WERI-Rb-1 (cell line): ENCODE measurements around the gene PELI3.
A peak's percentile ranks its signal among the peaks of the same experiment; 100 is the strongest.

Experiments
- DNase-seq: peaks from one replicate; pipeline ENCODE4 v3.0.0-alpha.2; 2020
- H3K27ac ChIP-seq: fragments of 250-450 bp; sonication (Bioruptor Pico); 2 replicates; pipeline ENCODE4 v1.5.1; 2020; ENCODE audit warnings: mild to moderate bottlenecking, moderate library complexity
- H3K27me3 ChIP-seq: fragments of 250-450 bp; sonication (Bioruptor Pico); 2 replicates; pipeline ENCODE4 v1.5.1; 2021; ENCODE audit warnings: mild to moderate bottlenecking, low read depth, moderate library complexity; ENCODE audit not compliant: insufficient read depth, severe bottlenecking
- H3K36me3 ChIP-seq: fragments of 250-450 bp; sonication (Bioruptor Pico); 2 replicates; pipeline ENCODE4 v1.5.1; 2020; ENCODE audit warnings: mild to moderate bottlenecking, moderate library complexity
- H3K4me3 ChIP-seq: 2 replicates; pipeline ENCODE4 v1.5.1; 2011; ENCODE audit warnings: low read depth, mild to moderate bottlenecking, control low read depth, low read length
- H3K9me3 ChIP-seq: fragments of 250-450 bp; sonication (Bioruptor Pico); 2 replicates; pipeline ENCODE4 v1.5.1; 2021; ENCODE audit warnings: mild to moderate bottlenecking, moderate library complexity; ENCODE audit not compliant: severe bottlenecking
- TF ChIP-seq, protein P1 (sequence below): IDR thresholded peaks from 2 replicates; pipeline ENCODE4 v1.5.1; 2011; ENCODE audit warnings: low read depth, mild to moderate bottlenecking, control low read depth, inconsistent platforms, low read length

PELI3 gene

DNA sequence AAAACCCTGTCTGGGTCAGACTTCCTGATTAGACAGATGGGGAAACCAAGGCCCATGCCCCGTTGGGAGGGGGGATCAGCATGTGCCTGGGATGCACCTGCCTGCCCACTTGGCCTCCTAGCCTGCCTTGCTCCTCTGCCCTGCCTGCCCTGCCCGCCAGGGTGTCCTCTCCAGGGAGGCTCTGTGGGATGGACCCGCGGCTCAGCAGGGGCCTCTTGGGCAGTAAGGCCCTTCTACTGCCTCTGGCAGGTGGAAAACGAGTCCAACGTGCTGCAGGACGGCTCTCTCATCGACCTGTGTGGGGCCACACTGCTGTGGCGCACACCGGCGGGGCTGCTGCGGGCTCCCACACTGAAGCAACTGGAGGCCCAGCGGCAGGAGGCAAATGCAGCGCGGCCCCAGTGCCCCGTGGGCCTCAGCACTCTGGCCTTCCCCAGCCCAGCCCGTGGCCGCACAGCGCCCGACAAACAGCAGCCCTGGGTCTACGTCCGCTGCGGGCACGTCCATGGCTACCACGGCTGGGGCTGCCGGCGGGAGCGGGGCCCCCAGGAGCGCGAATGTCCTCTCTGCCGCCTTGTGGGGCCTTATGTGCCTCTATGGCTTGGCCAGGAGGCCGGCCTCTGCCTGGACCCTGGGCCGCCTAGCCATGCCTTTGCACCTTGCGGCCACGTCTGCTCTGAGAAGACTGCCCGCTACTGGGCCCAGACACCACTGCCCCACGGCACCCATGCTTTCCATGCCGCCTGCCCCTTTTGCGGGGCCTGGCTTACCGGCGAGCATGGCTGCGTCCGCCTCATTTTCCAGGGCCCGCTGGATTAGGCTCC lies 8.9 kb downstream of the PELI3 start:
- H3K27me3 ChIP-seq = no peaks in the 10 kb centered on the region
- no peak overlapping the region for H3K27ac ChIP-seq
- TF ChIP-seq, protein P1, sequence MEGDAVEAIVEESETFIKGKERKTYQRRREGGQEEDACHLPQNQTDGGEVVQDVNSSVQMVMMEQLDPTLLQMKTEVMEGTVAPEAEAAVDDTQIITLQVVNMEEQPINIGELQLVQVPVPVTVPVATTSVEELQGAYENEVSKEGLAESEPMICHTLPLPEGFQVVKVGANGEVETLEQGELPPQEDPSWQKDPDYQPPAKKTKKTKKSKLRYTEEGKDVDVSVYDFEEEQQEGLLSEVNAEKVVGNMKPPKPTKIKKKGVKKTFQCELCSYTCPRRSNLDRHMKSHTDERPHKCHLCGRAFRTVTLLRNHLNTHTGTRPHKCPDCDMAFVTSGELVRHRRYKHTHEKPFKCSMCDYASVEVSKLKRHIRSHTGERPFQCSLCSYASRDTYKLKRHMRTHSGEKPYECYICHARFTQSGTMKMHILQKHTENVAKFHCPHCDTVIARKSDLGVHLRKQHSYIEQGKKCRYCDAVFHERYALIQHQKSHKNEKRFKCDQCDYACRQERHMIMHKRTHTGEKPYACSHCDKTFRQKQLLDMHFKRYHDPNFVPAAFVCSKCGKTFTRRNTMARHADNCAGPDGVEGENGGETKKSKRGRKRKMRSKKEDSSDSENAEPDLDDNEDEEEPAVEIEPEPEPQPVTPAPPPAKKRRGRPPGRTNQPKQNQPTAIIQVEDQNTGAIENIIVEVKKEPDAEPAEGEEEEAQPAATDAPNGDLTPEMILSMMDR = no peak
- no peak overlapping the region for H3K4me3 ChIP-seq
- DNase-seq = no peak
- H3K9me3 ChIP-seq = no peaks in the 10 kb centered on the region
- H3K36me3 ChIP-seq = peaks cover 51% of the 10 kb centered on the region

- Histone ChIP-seq H3K27me3 (no peaks in the 10 kb centered on the region), H3K27ac (no peak overlapping the region), H3K9me3 (no peaks in the 10 kb centered on the region), H3K4me3 (no peak overlapping the region), H3K36me3 (peaks cover 44% of the 10 kb centered on the region)
- no peak for DNase-seq
- TF ChIP-seq, protein P1 = no peak
Observed at GRCh38 chr11:66476173-66476840, 9.6 kb downstream of the PELI3 start.

DNA sequence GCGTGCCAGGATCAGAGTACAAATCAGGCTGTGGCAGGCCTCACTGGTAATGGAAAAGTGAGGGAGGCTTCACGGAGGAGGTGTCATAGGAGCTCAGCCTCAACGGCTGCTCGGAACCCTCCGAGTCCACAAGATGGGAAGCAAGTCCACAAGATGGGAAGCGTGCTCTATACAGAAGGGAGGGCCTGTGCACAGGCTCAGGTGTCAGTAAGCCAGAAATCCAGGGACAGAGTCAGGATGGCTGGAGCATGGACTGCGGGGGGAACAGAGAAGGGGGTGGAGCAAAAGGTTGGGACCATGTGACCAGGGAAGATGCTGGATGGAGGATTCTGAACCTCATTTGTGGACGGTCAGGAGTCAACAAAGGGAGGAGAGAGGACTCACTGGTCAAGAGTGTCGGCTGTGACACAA lies 10.1 kb downstream of the PELI3 start:
- H3K27ac ChIP-seq = no peak overlapping the region

DNA sequence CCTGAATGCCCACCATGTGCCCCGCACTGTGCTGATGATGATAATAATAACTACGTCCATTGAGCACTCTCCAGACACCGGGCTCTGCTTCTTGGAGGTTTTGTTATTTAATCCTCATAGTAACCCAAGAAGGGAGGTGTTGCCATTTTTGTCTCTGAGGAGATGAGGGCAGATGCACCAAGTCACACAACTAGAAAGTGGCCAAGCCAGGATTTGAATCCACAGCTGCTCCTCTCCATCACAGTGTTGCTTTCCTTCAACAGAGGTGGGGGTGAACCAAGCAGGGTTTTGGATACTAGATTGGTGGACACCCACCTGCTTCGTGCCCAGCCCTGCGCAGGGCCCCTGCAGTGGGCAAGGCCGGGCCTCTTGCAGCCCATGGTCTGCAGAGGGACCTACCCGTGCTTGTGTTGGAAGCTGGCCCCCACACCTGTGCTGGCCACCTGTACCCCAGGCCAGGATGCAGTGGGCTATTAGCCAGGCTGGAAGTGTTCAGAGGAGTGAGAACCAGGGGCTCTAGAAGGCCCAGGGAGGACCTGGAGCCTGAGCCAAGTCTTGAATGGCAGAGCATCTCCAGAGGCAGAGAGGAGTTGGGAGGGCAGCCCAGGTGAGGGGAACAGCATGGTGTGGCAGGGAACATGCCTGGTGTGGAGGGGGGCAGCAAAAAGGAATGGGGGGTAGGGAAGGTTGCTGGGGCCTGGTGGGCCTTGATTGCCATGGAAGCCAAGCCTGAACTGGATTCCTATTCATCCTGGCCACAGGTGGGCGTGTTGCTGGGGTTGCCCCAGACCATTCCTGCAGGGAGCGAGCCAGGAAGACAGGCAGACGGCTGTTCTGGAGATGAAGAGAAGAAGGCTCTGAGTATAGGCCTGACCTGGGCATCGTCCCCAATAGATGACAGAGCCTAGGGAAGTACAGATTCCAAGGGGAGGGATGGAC lies 10.8 kb downstream of the PELI3 start:
- Histone ChIP-seq H3K9me3 (no peaks in the 10 kb centered on the region), H3K36me3 (peaks cover 37% of the 10 kb centered on the region), H3K4me3 (no peak overlapping the region), H3K27ac (no peak overlapping the region), H3K27me3 (no peaks in the 10 kb centered on the region)
- DNase-seq = no peak
- TF ChIP-seq, protein P1 = no peak

More for the DNA sequence above, 10.1 kb downstream of the PELI3 start:
- Histone ChIP-seq H3K4me3 (no peak overlapping the region), H3K36me3 (peaks cover 40% of the 10 kb centered on the region), H3K9me3 (no peaks in the 10 kb centered on the region), H3K27me3 (no peaks in the 10 kb centered on the region)
- TF ChIP-seq, protein P1 = no peak
- DNase-seq = no peak

GRCh38 chr11:66478729-66479393 lies 12.2 kb downstream of the PELI3 start:
- H3K27ac ChIP-seq = peak overlapping the region; percentile 91
- TF ChIP-seq, protein P1 = peak; percentile 80
- peak overlapping the region; percentile 94 for H3K4me3 ChIP-seq
- peaks cover 36% of the 10 kb centered on the region for H3K36me3 ChIP-seq
- H3K27me3 ChIP-seq = no peaks in the 10 kb centered on the region
- no peak for DNase-seq
- H3K9me3 ChIP-seq = no peaks in the 10 kb centered on the region
